Fibroblast of the conjunctiva (primary cell): ENCODE data around the gene FNIP2.
A peak's percentile ranks its signal among the peaks of the same experiment; 100 is the strongest.
"Not testable (repeated sequence)": the region's sequence is repeated elsewhere in the genome, so short reads cannot be mapped to it uniquely, and the experiment has no call there.

Source experiments
- DNase-seq: peaks from one replicate; pipeline ENCODE4 v3.0.0-alpha.2; 2010; ENCODE audit warnings: low read depth

Gene FNIP2

DNA sequence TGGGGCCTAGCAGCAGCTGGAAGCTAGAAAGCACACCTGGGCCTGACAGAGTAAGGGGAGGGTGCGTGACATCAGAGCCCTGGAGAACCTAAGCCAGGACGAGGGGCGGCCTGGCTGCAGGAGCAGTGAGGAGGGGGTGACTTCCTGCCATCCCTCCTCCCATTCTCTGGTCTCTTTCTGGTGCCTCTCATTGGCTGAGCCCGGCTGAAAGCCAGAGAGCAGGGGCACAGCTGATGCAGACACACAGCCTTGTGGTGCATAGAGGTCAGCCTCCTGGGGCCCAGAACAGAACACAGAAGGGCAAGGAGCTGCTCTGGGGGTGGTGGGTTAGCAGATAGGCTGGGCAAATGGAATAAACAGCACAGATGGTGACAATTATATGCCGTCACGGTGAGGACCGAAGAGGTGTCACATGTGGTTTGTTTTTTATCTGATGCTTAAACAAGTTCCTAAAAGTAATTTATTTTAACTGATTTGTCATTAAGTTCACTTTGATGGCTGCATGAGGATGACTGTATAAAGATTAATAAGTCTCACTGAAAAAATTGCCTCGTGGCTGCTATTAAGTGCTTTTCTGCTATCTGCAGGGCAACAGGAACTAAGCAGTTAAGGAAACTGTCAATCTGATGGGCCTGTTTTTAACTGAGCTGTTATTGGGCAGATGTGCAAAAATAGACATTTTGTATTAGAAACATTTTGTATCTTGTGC lies 102.0 kb downstream of the FNIP2 start:
- no peak for DNase-seq

DNA sequence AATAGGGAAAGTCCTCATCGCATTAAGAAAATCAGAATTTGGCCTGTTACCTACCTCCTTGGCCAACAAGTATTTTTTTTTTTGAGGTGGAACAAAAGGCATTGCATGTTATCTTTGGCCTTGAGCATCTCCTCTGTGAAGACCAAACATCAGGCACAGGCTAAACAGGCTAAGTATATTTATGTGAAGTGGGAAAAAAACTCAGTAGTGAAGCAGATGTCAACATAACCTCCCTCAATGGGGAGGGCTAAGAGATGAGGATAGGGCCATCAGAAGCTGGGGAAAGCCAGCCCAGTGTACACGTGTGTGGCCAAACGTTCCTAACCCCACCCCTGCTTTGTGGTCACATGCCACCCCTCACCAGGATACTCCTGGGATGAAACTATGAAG lies 102.5 kb downstream of the FNIP2 start:
- DNase-seq = peak; percentile 30

DNA sequence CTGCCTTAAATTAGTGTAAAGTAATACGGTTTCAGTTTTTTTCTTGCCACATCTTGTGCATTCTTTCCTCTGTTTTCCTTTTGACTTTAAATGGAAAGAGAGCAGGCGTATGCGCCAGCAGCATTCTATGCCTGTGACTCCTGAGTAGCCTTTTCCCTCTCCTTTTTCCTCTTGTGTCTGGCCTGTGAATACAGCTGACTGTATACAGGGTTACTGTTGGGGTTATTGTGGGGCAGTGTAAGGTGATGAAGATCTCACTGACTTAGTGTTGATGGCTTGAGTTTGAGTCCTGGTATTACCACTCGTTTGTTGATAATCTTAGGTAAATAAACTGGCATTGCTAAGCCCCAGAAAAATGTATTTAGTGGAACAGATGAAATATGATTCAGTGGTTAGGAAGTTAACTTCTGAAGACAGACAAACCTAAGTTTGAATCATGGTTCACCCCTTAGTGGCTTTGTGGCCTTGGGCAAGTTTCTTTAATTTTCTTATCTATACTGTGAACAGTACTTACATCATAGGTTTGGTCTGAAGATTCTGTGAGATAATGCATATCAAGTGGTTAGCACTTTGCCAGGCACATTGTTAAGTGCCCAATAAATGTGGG lies 105.1 kb downstream of the FNIP2 start:
- peak; percentile 55 for DNase-seq

DNA sequence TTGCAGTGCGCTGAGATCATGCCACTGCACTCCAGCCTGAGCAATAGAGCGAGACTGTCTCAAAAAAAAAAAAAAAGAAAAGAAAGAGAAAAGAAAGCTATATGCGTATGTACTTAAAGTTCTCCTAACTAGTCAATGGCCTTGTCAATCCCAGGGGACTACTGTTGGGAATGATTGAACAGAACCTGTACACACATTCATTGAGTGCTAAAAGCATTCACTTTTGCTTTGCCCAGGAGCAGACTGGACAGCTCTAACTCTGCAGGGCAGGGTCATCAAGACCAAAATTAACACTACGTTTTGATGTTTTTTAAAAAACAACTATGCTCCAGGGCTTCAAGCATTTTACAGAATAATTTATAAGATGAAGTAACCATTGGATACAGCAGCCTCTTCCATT lies 106.2 kb downstream of the FNIP2 start:
- no peak for DNase-seq

DNA sequence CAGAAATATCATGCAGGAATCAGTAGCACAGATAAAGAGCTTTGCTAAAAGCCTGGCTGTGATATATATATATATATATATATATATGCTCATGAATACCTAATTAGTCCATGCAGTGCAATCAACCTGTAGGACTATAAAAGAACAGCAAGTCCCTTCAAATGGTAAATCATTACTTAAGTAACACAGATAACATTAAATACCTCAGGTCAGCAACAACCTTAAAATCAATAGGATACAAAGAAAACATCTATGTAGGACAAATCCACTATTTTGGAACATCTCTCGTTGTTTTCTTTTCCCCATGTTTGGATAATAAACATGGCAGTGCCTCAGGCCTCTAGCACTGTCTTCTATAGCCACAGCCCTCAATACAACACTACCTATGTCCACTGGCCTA lies 106.6 kb downstream of the FNIP2 start:
- DNase-seq = no peak

DNA sequence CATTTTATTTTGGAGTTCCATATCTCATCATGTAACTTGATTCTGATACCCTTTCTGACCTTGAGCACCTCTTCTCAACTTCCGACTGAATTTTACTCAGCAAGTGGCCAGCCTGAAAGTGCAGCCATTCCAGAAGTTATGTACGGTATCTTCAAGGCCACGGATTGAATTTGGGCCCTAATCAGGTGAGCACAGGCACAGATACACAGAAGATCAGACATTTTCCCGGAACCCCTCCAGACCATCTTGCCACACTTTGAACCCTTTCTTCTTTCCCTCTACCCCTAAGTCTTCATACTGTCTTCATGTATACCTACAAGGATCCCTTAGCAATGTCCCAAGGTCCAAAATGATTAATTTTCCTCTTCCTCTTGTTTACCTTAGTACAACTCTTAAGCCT lies 108.2 kb downstream of the FNIP2 start:
- DNase-seq = no peak

DNA sequence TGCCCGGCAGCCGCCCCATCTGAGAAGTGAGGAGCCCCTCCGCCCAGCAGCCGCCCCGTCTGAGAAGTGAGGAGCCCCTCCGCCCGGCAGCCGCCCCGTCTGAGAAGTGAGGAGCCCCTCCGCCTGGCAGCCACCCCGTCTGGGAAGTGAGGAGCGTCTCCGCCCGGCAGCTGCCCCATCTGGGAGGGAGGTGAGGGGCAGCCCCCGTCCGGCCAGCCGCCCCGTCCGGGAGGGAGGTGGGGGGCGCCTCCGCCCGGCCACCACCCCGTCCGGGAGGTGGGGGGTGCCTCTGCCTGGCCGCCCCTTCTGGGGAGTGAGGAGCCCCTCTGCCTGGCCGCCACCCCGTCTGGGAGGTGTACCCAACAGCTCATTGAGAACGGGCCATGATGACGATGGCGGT lies 113.3 kb downstream of the FNIP2 start:
- DNase-seq = not testable (repeated sequence)

DNA sequence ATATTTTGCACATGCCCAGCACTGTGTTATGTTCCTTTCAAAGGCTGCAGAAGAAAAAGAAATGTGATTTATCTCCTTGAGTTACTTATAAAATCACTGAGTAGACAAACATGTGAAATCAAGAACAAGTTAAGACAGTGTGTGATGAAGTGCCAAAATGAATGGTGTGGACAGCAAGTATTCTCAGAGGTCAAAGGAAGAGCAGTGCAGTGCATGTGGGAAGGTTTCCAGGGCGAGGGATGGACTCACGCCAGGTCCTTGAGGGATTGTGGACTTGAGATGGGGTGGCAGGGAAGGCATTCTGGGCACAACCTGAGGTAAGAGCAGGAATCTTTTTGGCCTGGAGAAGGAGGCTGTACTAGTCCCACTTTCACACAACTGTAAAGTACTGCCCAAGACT lies 115.5 kb downstream of the FNIP2 start:
- no peak for DNase-seq

DNA sequence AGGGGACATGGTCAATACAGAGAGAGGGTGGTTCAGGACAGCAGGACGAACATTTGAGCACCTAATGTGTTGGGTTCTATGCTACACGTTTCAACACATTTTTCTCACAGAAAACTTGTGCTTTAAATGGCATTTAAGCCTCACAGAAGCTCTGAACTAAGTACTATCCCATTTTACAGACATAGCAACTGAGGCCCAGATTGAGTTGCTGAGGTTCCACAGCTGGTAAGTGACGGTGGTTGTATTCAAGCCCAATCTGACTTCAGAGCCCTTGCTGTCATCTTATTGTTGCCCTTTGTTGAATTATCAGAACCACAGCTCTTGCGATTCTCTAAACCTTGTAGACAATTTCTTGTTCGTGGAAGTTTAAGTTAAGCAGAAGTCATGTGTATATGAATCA lies 116.7 kb downstream of the FNIP2 start:
- no peak for DNase-seq

DNA sequence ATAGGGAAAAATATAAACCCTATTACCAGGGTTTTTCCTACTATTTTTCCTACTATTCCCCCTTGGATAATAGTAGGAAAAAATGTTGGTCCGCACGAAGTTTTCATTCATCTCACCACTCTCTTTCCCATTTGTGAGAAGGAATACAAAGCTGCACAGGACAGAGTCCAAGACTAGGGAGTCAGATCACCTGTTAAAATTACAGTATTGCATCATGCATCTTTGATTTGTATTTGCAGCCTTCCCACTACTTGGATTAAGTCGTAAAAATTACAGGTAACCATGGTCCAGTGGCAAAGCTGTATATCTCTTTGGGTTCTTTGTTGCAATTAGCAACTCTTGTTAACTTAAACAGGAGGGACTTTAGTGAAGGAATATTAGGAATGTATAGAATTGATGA lies 121.5 kb downstream of the FNIP2 start:
- DNase-seq = no peak

DNA sequence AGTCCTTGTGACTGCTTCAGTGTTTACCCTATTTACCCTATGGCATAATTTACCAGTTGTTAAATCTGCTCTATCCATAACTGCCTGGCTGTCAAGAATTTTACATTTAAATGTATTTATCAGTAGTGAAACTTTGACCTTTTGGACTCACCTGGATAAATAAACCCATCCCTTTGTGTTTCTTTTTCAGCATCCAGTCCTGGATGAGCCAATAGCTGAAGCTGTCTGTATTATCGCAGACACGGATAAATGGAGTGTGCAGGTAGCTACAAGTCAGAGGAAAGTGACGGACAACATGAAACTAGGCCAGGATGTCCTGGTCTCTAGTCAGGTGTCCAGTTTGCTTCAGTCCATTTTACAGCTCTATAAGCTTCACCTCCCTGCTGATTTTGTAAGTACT lies 122.4 kb downstream of the FNIP2 start:
- DNase-seq = no peak

DNA sequence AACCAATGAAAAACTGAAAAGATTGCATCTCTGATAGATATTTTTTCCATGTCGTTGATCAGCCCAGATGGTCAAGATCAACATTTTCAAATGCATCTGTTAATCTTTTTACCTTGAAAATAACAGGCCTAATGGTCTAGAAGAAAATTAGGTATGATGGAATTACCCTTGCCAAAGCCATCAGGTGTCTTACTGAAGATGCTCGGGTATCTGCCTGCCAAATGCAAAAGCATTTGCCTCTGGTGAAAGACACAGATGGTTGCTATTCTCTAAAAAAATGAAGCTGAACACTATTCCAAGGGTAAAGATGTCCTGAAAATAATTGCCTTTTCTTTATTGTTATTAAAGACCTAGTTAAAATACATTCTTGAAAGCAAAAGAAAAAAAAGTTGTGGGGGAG lies 126.0 kb downstream of the FNIP2 start:
- no peak for DNase-seq

DNA sequence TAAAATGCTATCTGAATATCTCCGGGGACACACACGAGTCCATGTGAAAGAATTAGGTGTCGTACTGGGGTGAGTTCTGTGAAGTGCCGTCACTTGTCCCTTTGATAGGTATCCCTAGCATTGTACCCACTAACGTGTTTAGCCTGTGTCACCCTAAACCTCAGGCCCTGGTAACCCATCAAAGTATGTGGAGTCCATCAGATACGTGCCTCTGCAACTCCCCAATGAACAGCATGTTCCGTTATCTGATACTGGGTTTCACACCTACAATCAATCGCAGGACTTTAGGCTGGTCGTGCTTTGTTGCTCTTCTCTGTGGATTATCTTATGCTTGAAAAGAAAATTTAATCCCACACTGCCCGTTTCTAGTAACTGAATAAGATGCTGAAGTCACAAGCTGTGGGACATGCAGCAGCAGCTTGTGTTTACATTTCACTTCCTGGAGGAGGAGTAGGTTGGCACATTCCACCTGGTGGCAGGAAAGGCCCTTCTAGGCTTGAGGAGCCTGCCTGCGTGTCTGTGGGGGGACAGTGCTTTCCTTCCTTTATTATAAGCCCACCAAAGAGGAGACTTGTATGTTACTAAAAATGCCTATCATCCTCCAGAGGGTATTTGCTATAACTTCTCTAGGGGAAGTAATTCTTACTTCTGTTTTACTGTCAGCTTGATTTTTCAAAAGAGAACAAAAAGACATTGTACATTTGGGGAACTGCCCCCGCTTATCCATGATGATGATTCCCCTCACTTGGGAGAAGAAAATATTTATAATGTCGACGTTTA lies 127.2 kb downstream of the FNIP2 start:
- DNase-seq = no peak

DNA sequence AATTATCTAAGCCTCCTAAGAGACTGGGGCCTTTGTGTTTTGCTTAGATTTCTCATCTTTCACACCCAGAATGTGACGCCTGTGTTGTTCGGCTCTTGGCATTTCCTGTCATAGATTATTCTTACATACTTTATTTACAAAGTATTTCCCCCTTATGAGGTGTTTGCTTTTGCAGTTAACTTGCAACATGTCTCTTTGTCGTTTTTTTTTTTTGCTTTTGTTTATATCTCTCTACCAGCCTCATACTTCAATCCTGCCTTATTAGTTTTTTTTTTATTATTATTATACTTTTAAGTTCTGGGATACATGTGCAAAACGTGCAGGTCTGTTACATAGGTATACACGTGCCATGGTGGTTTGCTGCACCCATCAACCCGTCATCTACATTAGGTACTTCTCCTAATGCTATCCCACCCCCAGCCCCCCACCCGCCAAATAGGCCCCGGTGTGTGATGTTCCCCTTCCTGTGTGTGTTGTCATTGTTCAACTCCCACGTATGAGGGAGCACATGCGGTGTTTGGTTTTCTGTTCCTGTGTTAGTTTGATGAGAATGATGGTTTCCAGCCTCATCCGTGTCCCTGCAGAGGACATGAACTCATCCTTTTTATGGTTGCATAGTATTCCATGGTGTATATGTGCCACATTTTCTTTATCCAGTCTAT lies 127.9 kb downstream of the FNIP2 start:
- not testable (repeated sequence) for DNase-seq

DNA sequence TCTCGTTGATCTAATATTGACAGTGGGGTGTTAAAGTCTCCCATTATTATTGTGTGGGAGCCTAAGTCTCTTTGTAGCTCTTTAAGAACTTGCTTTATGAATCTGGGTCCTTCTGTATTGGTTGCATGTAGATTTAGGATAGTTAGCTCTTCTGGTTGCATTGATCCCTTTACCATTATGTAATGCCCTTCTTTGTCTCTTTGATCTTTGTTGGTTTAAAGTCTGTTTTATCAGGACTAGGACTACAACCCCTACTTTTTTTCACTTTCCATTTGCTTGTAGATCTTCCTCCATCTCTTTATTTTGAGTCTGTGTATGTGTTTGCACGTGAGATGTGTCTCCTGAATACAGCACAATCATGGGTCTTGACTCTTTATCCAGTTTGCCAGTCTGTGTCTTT lies 131.6 kb downstream of the FNIP2 start:
- DNase-seq = not testable (repeated sequence)

DNA sequence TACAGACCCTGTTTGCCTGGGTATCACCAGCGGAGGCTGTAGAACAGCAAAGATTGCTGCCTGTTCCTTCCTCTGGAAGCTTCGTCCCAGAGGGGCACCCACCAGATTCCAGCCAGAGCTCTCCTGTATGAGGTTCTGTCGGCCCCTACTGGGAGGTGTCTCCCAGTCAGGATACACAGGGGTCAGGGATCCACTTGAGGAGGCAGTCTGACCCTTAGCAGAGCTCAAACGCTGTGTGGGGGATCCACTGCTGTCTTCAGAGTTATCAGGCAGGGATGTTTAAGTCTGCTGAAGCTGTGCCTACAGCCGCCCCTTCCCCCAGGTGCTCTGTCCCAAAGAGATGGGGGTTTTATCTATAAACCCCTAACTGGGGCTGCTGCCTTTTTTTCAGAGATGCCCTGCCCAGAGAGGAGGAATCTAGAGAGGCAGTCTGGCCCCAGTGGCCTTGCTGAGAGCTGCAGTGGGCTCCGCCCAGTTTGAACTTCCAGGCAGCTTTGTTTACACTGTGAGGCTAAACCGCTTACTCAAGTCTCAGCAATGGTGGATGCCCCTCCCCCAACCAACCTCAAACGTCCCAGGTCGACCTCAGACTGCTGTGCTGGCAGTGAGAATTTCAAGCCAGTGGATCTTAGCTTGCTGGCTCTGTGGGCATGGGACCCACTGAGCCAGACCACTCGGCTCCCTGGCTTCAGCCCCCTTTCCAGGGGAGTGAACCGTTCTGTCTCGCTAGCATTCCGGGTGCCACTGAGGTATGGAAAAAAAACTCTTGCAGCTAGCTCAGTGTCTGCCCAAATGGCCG lies 133.7 kb downstream of the FNIP2 start:
- DNase-seq = peak; percentile 67

DNA sequence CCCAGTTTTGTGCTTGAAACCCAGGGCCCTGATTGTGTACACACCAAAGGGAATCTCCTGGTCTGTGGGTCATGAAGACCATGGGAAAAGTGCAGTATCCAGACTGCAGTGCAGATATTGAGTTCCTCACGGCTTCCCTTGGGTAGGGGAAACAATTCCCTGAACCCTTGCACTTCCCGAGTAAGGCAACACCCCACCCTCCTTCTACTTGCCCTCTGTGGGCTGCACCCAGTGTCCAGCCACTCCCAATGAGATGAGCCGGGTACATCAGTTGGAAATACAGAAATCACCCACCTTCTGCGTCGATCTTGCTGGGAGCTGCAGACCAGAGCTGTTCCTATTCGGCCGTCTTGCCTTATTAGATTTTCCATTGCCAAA lies 134.2 kb downstream of the FNIP2 start:
- DNase-seq = no peak

DNA sequence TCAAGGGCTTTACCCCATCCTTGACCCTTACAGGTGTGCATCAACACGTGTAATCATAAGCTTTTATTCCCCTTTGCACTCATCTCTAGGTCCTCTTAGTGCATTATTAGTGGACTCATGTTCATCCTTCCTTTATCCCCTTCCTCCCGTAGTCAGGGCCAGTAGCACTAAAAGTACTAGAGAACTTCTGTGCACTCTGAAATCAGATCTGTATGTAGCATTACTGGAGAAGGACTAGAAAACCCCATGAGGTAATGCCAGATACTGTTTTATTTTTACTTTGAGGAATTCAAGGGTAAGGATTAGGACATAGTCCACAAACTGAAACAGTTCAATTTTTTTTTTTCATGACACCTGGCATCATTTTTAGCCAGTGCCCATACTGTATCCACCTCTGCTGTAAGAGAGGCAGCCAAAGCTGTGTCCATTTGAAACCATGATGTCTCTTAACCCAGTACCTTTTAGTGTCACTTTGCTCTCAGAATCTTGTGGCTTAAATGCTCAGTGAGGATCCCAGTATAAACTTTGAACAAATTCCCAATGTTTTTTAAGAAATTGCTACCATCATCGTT lies 134.7 kb downstream of the FNIP2 start:
- no peak for DNase-seq

DNA sequence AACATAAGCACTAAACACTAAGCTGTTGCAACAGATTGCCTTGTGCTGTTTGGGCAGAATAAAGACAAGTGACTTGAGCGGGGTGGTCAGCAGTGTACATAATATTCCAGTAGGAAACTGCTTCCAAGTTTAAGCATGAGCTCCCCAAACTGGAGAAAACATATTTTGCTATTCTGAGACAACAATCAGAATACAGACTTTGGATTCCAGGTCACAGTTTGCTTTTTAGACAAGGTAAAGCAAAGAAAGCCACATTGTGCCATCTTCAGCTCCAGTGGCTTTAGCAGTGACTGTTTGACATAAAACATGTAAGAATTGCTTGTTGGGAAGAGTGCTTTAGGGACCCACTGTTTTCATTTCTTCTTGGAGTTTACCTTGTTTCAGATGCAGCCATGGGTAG lies 136.0 kb downstream of the FNIP2 start:
- no peak for DNase-seq

DNA sequence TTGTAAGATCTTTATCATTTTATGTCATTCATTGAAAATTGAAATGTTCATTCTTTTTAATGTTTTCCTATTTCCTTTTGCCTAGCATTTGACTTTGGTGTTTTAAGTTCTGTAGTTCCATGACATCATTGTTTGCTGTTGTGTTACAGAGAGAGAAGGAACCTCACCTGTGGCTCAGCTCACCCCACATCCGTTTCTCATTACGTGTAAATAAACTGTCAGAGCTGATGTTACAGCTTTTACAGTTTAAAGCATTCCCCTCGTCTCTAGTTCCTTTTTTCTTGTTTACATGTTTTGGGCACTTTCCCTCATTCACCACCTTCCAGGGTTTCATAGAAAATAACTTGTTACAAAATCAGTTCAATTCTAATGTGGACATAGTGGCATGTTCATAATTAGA lies 137.2 kb downstream of the FNIP2 start:
- no peak for DNase-seq

DNA sequence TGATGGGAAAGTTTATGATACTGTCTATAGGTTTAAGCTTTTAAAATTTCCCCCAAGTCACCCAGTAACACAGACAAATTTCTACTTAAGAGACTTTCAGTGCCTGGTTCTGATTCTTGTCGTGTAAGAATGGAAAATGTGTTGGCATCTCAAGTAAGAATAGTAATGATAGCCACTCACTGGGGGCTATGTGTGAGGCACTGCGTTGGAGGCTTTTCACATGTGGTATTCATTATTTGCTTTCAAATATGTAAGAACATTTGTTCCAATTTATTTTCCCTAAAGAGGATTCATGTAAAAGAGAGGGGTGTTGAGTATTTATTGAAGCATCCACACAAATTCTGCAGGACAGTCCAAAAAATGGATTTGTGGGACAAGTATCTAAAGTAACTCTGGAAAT lies 143.6 kb downstream of the FNIP2 start:
- peak; percentile 56 for DNase-seq

DNA sequence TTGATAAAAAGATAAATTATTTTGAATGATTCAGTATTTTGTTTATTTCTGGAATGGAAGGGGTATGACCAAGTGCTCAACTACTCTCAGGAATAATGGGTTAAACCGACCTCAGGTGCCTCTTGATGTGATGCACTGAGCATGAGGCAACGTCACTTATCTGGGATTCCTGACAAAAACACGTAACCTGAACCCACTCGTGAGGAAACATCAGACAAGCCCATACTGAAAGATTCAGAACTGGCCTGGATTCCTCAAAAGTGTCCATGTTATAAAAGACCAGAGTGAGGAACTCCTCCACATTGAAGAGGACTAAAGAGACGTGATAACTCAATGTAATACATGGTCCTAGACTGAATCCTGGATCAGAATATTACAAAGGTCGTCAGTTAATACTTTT lies 144.0 kb downstream of the FNIP2 start:
- no peak for DNase-seq
